Fibroblast of mammary gland (primary cell): ENCODE data around the gene PTPRN2.

Source experiments
- DNase-seq: peaks from one replicate; pipeline ENCODE4 v3.0.0-alpha.2; 2010; ENCODE audit warnings: low read depth
- H3K4me3 ChIP-seq: 2 replicates; pipeline ENCODE4 v1.5.1; 2011; ENCODE audit warnings: low read depth, mild to moderate bottlenecking, low read length, moderate library complexity; ENCODE audit not compliant: control insufficient read depth
- CTCF ChIP-seq: conservative IDR thresholded peaks from 2 replicates; pipeline ENCODE4 v1.5.1; 2011; ENCODE audit warnings: low read depth, low read length, inconsistent platforms; ENCODE audit not compliant: control insufficient read depth, insufficient read depth

PTPRN2 gene

GRCh38 chr7:158375034-158375433 lies 212.6 kb downstream of the PTPRN2 start:
- DNase-seq, result no peak
- no peak overlapping the region for H3K4me3 ChIP-seq
- no peak for TF ChIP-seq CTCF

- H3K4me3 ChIP-seq, result no peak overlapping the region
- TF ChIP-seq CTCF, result no peak
- DNase-seq, result no peak
Measured at GRCh38 chr7:158374586-158374985, 213.0 kb downstream of the PTPRN2 start.

- DNase-seq, result no peak
- H3K4me3 ChIP-seq, result no peak overlapping the region
- TF ChIP-seq CTCF, result no peak
Measured at GRCh38 chr7:158374146-158374545, 213.5 kb downstream of the PTPRN2 start.

- DNase-seq, result no peak
Measured at GRCh38 chr7:158373476-158374133, 214.0 kb downstream of the PTPRN2 start.

GRCh38 chr7:158372400-158373342 lies 215.0 kb downstream of the PTPRN2 start:
- no peak for DNase-seq
- no peak for TF ChIP-seq CTCF
- no peak overlapping the region for H3K4me3 ChIP-seq

More at GRCh38 chr7:158373476-158374133, 214.0 kb downstream of the PTPRN2 start:
- TF ChIP-seq CTCF, result no peak
- no peak overlapping the region for H3K4me3 ChIP-seq

- DNase-seq, result no peak
- no peak overlapping the region for H3K4me3 ChIP-seq
- no peak for TF ChIP-seq CTCF
Measured at GRCh38 chr7:158371856-158372255, 215.8 kb downstream of the PTPRN2 start.
